Osteocyte (in vitro differentiated cells): ENCODE results near the gene DGKG. TPM values are rescaled to one million over a fixed set of nuclear protein-coding genes. Genes with fewer than 3 reads are reported as not detected.

ENCODE experiments used
- DNase-seq: peaks from one replicate; pipeline ENCODE4 v3.0.0; 2021; ENCODE audit warnings: mixed read lengths; ENCODE audit not compliant: unreplicated experiment; ENCODE audit errors: extremely low spot score
- H3K27ac Mint-ChIP-seq: one replicate; pipeline ENCODE4 v1.8.0; 2021; ENCODE audit warnings: mild to moderate bottlenecking, mixed read lengths; ENCODE audit not compliant: unreplicated experiment
- H3K27me3 Mint-ChIP-seq: one replicate; pipeline ENCODE4 v1.8.0; 2021; ENCODE audit warnings: mixed read lengths; ENCODE audit not compliant: unreplicated experiment
- H3K36me3 Mint-ChIP-seq: one replicate; pipeline ENCODE4 v1.8.0; 2021; ENCODE audit warnings: mixed read lengths; ENCODE audit not compliant: unreplicated experiment
- H3K4me1 Mint-ChIP-seq: one replicate; pipeline ENCODE4 v1.8.0; 2021; ENCODE audit warnings: mixed read lengths; ENCODE audit not compliant: unreplicated experiment
- H3K4me3 Mint-ChIP-seq: one replicate; pipeline ENCODE4 v1.8.0; 2021; ENCODE audit warnings: mild to moderate bottlenecking, moderate library complexity, mixed read lengths; ENCODE audit not compliant: unreplicated experiment
- H3K9me3 Mint-ChIP-seq: one replicate; pipeline ENCODE4 v1.8.0; 2021; ENCODE audit warnings: mixed read lengths; ENCODE audit not compliant: unreplicated experiment
- total RNA-seq: library from RNA; stranded (reverse); gene quantifications from 2 replicates; pipeline ENCODE4 v1.2.1, GENCODE V29; 2021
- TF ChIP-seq, protein P1 (sequence below): fragments of 200-600 bp; sonication (generic); IDR thresholded peaks from 2 replicates; pipeline ENCODE4 v1.5.0; 2021; ENCODE audit warnings: antibody characterized with exemption, mild to moderate bottlenecking, moderate library complexity

Gene DGKG
- total RNA-seq, 1 donor from 2014 or later = not detected

DNA sequence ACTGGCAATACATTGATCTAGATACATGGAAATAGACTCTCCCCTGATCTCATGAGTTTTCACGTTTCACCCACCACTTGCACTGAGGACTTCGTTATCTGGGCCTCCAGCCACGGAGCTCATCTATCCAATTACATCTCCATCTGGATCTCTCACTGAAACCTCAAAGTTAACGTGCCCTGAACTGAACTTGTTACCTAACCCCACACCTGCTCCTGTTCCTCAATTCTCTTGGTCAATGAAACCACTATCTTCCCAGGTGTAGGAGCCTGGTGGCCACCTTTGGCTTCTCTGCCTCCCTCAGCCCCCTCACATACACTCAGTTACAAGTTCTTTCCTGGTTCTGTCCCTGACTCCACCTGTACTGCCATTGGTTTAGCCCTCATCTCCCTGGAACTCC is 9.7 kb downstream of the DGKG start:
- H3K4me1 Mint-ChIP-seq = peaks cover 8% of the 10 kb centered on the region
- TF ChIP-seq, protein P1, sequence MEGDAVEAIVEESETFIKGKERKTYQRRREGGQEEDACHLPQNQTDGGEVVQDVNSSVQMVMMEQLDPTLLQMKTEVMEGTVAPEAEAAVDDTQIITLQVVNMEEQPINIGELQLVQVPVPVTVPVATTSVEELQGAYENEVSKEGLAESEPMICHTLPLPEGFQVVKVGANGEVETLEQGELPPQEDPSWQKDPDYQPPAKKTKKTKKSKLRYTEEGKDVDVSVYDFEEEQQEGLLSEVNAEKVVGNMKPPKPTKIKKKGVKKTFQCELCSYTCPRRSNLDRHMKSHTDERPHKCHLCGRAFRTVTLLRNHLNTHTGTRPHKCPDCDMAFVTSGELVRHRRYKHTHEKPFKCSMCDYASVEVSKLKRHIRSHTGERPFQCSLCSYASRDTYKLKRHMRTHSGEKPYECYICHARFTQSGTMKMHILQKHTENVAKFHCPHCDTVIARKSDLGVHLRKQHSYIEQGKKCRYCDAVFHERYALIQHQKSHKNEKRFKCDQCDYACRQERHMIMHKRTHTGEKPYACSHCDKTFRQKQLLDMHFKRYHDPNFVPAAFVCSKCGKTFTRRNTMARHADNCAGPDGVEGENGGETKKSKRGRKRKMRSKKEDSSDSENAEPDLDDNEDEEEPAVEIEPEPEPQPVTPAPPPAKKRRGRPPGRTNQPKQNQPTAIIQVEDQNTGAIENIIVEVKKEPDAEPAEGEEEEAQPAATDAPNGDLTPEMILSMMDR = no peak
- no peak overlapping the region for H3K4me3 Mint-ChIP-seq
- H3K27me3 Mint-ChIP-seq = peaks cover 13% of the 10 kb centered on the region
- DNase-seq = no peak
- no peaks in the 10 kb centered on the region for H3K9me3 Mint-ChIP-seq
- no peak overlapping the region for H3K27ac Mint-ChIP-seq
- H3K36me3 Mint-ChIP-seq = no peaks in the 10 kb centered on the region

DNA sequence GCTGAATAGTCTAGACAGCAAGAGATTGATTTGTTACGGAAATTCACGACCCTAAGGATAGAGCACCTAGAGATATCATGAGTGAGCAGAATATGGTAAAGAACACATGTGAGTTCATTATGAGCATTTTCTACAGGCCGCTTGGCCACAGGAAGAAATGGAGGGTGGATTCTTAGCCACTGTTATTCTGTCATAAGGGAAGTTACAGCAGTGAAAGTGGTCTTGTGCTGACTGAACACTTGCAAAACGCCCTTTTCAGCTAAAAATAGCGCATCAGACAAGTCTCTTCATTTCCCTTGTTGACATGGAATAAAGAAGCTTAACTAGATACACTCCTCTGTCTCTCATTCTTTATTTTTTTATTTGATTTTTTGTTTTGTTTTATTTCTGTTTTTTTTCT is 19.8 kb downstream of the DGKG start:
- no peaks in the 10 kb centered on the region for H3K4me1 Mint-ChIP-seq
- no peak for DNase-seq
- no peak overlapping the region for H3K4me3 Mint-ChIP-seq
- TF ChIP-seq, protein P1 = no peak
- no peaks in the 10 kb centered on the region for H3K9me3 Mint-ChIP-seq
- no peaks in the 10 kb centered on the region for H3K36me3 Mint-ChIP-seq
- H3K27ac Mint-ChIP-seq = no peak overlapping the region
- H3K27me3 Mint-ChIP-seq = peaks cover 35% of the 10 kb centered on the region

DNA sequence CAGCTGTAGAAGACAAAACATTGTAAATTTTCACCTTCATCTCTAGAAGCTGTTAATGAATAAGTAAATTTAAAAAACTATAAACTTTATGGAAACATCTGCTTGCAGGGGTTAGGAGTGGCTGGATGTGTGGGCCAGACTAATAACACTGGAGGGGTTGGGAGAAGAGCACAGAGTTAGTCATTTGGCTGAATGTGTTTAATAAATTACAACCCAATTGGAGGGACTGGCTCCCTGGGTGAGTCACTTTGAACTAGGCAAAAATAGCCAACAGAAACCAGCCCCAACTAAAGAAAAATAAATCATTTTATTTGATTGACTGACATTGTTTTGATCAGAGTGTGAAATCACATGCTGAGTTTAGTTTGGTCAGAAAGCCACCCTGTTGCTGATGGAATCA is 21.8 kb downstream of the DGKG start:
- H3K4me1 Mint-ChIP-seq = no peaks in the 10 kb centered on the region

DNA sequence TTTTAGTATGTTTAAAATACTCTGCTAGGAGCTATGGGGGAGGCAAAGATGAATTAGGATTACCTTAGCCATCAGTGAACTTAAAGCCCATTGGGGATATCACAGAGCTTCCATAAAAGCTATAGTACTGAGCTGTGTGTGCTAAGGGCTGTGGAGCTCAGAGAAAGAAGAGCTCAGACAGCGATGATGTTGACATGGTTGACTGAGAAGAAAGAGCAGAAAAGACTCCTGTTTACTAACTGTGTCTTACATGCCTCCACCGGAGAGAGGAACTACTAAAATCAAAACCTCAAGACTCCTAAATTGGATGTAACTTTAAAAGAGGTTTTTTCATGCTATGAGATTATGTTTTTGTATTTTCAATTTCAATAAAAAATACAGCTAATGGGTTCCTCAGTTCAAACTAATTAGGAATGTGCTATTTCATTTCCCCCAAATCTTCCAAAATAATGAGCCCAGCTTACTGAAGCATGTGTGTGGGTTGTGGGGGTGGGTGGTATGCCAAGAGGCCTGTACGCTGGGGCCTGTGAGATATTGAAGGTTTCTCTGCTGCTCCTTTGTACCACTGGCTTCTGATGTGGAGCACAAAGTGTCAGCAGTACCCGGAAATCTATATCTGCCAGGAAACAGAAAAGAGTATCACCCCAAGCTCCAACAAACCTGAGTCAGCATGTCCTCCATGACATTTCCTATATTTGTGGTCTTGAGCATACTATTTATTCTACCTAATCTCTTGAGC is 22.7 kb downstream of the DGKG start:
- Mint-ChIP-seq H3K9me3 (no peaks in the 10 kb centered on the region), H3K36me3 (no peaks in the 10 kb centered on the region), H3K4me3 (no peak overlapping the region), H3K27ac (no peak overlapping the region), H3K27me3 (peaks cover 52% of the 10 kb centered on the region), H3K4me1 (no peaks in the 10 kb centered on the region)
- DNase-seq = no peak
- TF ChIP-seq, protein P1 = no peak

More for the DNA sequence above, 21.8 kb downstream of the DGKG start:
- TF ChIP-seq, protein P1 = no peak
- Mint-ChIP-seq H3K27me3 (peaks cover 52% of the 10 kb centered on the region), H3K9me3 (no peaks in the 10 kb centered on the region), H3K36me3 (no peaks in the 10 kb centered on the region), H3K27ac (no peak overlapping the region), H3K4me3 (no peak overlapping the region)
- no peak for DNase-seq

DNA sequence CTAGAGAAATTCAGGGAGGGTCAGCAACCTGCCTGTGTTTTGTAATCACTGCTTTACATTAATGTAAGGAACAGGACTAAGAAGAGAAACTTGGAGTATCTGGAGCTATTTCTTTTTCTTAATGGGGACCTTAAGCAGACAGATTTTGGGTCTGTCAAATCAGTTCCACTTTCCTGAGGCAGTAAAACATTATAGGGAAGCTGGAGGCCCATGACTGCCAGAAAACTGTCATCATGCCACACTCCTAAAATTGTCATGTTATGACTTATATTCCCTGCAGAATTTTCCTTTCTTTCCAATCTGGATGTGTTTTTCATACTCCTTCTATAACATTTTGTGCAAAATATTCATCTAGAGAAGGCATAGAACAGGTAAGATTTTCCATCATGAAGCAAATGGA is 28.8 kb downstream of the DGKG start:
- DNase-seq = no peak
- H3K4me1 Mint-ChIP-seq = no peaks in the 10 kb centered on the region
- no peaks in the 10 kb centered on the region for H3K9me3 Mint-ChIP-seq
- no peaks in the 10 kb centered on the region for H3K36me3 Mint-ChIP-seq
- H3K27me3 Mint-ChIP-seq = peaks cover 51% of the 10 kb centered on the region
- TF ChIP-seq, protein P1 = no peak
- H3K4me3 Mint-ChIP-seq = no peak overlapping the region
- no peak overlapping the region for H3K27ac Mint-ChIP-seq
